T-cell (primary cell): Measurements from ENCODE around the gene ZNRF3. TPM values are rescaled to one million over a fixed set of nuclear protein-coding genes. Genes with fewer than 3 reads are reported as not detected.
"Not testable (repeated sequence)": the region's sequence is repeated elsewhere in the genome, so short reads cannot be mapped to it uniquely, and the experiment has no call there.

Experiments
- ATAC-seq, 4 experiments: fragments of 200-7000 bp in 3 of 4; fragments of 150-1000 bp in 1 of 4; cut with Tn5 transposase; replicated peaks in 1 of 4; 1 replicate in 3 of 4; 2 replicates in 1 of 4; pipeline ENCODE4 v1.10.0; 2021; ENCODE audit warnings: moderate library complexity in 3 of 4, mild to moderate bottlenecking in 2 of 4, moderate number of reproducible peaks in 1 of 4
- CTCF ChIA-PET, 2 donors: fragments of 300-600 bp; sonication (Branson Sonifier 250); formaldehyde crosslinking; loops; one replicate each; lab custom pipeline; 2022; ENCODE audit warnings: antibody characterized with exemption in 2 of 2; lab: Charles Lee
- POLR2A ChIA-PET, 2 donors: fragments of 300-600 bp; sonication (Branson Sonifier 250); formaldehyde crosslinking; loops; one replicate each; lab custom pipeline; 2022; ENCODE audit warnings: antibody characterized with exemption in 2 of 2; lab: Charles Lee
- DNase-seq, 35 experiments: peaks; one replicate each; pipeline versions ENCODE4 v3.0.0 to v3.0.0-alpha.2; 2013 to 2023
- H3K27ac ChIP-seq: one replicate; pipeline ENCODE4 v1.5.1; 2013; ENCODE audit warnings: low read length
- H3K27me3 ChIP-seq, 2 experiments: replicated peaks in 1 of 2; 1 replicate in 1 of 2; 2 replicates in 1 of 2; pipeline versions ENCODE4 v1.6.1 to v1.7.0; 2013; ENCODE audit warnings: low read length in 1 of 2, mixed read lengths in 1 of 2; ENCODE audit not compliant: control insufficient read depth in 2 of 2, insufficient read depth in 2 of 2; ENCODE audit errors: extremely low read depth in 1 of 2
- H3K36me3 ChIP-seq, 2 donors: 1 replicate in 1 of 2; 2 replicates in 1 of 2; pipeline versions ENCODE4 v1.6.1 to v1.7.0; 2013; ENCODE audit warnings: low read length in 1 of 2; ENCODE audit not compliant: control insufficient read depth in 2 of 2, insufficient read depth in 1 of 2; ENCODE audit errors: extremely low read depth in 1 of 2
- H3K4me1 ChIP-seq, 2 experiments: 1 replicate in 1 of 2; 2 replicates in 1 of 2; pipeline versions ENCODE4 v1.6.1 to v1.7.0; 2013; ENCODE audit warnings: low read length in 2 of 2, mixed read lengths in 1 of 2; ENCODE audit not compliant: insufficient read depth in 2 of 2, control insufficient read depth in 1 of 2; ENCODE audit errors: extremely low read depth in 1 of 2
- H3K4me3 ChIP-seq, 2 donors: 1 replicate in 1 of 2; 2 replicates in 1 of 2; pipeline versions ENCODE4 v1.5.1 to v1.7.0; 2013; ENCODE audit warnings: mild to moderate bottlenecking in 2 of 2, low read length in 1 of 2, moderate library complexity in 1 of 2; ENCODE audit not compliant: control insufficient read depth in 1 of 2; ENCODE audit errors: extremely low read depth in 1 of 2
- H3K9me3 ChIP-seq: 2 replicates; pipeline ENCODE4 v1.7.0; 2013
- H3K27ac Mint-ChIP-seq, 2 donors: one replicate each; pipeline ENCODE4 v1.8.0; 2020 to 2021; ENCODE audit warnings: mild to moderate bottlenecking in 2 of 2, mixed read lengths in 2 of 2
- H3K27me3 Mint-ChIP-seq, 2 donors: one replicate each; pipeline ENCODE4 v1.8.0; 2021 to 2022; ENCODE audit warnings: mixed read lengths in 2 of 2
- H3K36me3 Mint-ChIP-seq: one replicate; pipeline ENCODE4 v1.8.0; 2021; ENCODE audit warnings: mixed read lengths
- H3K4me1 Mint-ChIP-seq, 3 donors: one replicate each; pipeline ENCODE4 v1.8.0; 2020 to 2022; ENCODE audit warnings: mixed read lengths in 3 of 3, mild to moderate bottlenecking in 1 of 3
- H3K4me3 Mint-ChIP-seq, 3 donors: one replicate each; pipeline ENCODE4 v1.8.0; 2020 to 2022; ENCODE audit warnings: mild to moderate bottlenecking in 3 of 3, mixed read lengths in 3 of 3, moderate library complexity in 3 of 3
- H3K9me3 Mint-ChIP-seq, 3 donors: one replicate each; pipeline ENCODE4 v1.8.0; 2020 to 2022; ENCODE audit warnings: mixed read lengths in 3 of 3
- WGBS: methylation state at CpG from one replicate; pipeline ENCODE4 v1.1.5; 2013; ENCODE audit warnings: missing lambda C conversion rate; ENCODE audit not compliant: insufficient coverage; 5-methylcytosine and 5-hydroxymethylcytosine counted together
- total RNA-seq, 35 experiments: library from RNA in 6 of 35; stranded (reverse) in 6 of 35; fragments of 120-200 nt in 1 of 35; gene quantifications; one replicate each; pipeline versions ENCODE4 v1.2.1 to v1.2.4 and lab custom pipeline; 2013 to 2026

The ZNRF3 gene
- total RNA-seq, 5 donors from 2014 or later (not counting 1 experiment from before 2014, with no cell fraction given), result 0.70 to 2.1 (median 1.1) TPM

GRCh38 chr22:28844277-28844676 is 39.1 kb upstream of the ZNRF3 start:
- not testable (repeated sequence) for H3K9me3 ChIP-seq, H3K27ac Mint-ChIP-seq, H3K36me3 Mint-ChIP-seq, H3K27me3 Mint-ChIP-seq, H3K27ac ChIP-seq, ATAC-seq, DNase-seq, H3K4me1 ChIP-seq, H3K36me3 ChIP-seq, H3K4me3 ChIP-seq, H3K4me3 Mint-ChIP-seq, H3K27me3 ChIP-seq, H3K4me1 Mint-ChIP-seq
- POLR2A ChIA-PET, result interaction anchor here (0.5 to 0.6 kb wide), 2 partner anchors 78 to 245 kb away, joined by 3 read pairs; no protein-coding TSS in a partner anchor
- H3K9me3 Mint-ChIP-seq, result peaks cover 0 to 11% (median 4%) of the 10 kb centered on the region in 3 donors
- CTCF ChIA-PET, result interaction anchor here in 1 of 2 donors (0.7 to 1.0 kb wide), 2 partner anchors 196 to 413 kb away, joined by 3 to 5 read pairs; no protein-coding TSS in a partner anchor
- no CpG with 5 or more reads among the region's 2 CpGs for WGBS

- Mint-ChIP-seq H3K9me3 (peaks cover 0 to 11% (median 4%) of the 10 kb centered on the region in 3 donors), H3K4me1 (peaks cover 0 to 5% (median 0%) of the 10 kb centered on the region in 3 donors)
- CTCF ChIA-PET, result no interaction called here
These were observed 36.4 kb upstream of the ZNRF3 start for GRCh38 chr22:28846994-28847393.

GRCh38 chr22:28855355-28856094 is 27.8 kb upstream of the ZNRF3 start:
- Histone ChIP-seq H3K36me3 (no peaks in the 10 kb centered on the region), H3K27me3 (peaks cover 0 to 3% of the 10 kb centered on the region in 2 experiments), H3K4me3 (no peak overlapping the region), H3K4me1 (no peaks in the 10 kb centered on the region), H3K9me3 (no peaks in the 10 kb centered on the region), H3K27ac (no peak overlapping the region)
- no peaks in the 10 kb centered on the region for H3K36me3 Mint-ChIP-seq
- peak in 30 of 35 experiments; percentile 4 to 81 (median 20) for DNase-seq
- peak in 2 of 4 experiments; percentile 44 to 50 for ATAC-seq
- no peaks in the 10 kb centered on the region for H3K9me3 Mint-ChIP-seq
- WGBS, result 0% methylated on average over 1 of the region's 6 CpGs
- ChIA-PET CTCF (interaction anchor here (0.6 to 1.1 kb wide), 4 partner anchors 180 to 267 kb away, joined by 3 to 15 read pairs (median 4); no protein-coding TSS in a partner anchor), POLR2A (no interaction called here)
- peaks cover 2 to 14% of the 10 kb centered on the region in 2 donors for H3K27me3 Mint-ChIP-seq
- H3K27ac Mint-ChIP-seq, result no peak overlapping the region
- H3K4me1 Mint-ChIP-seq, result peaks cover 0 to 8% (median 0%) of the 10 kb centered on the region in 3 donors
- H3K4me3 Mint-ChIP-seq, result no peak overlapping the region

More at GRCh38 chr22:28846994-28847393, 36.4 kb upstream of the ZNRF3 start:
- H3K9me3 ChIP-seq, result no peaks in the 10 kb centered on the region
- WGBS, result 80% methylated on average over 1 of the region's 2 CpGs
- H3K36me3 Mint-ChIP-seq, result peaks cover 10% of the 10 kb centered on the region
- no peaks in the 10 kb centered on the region for H3K27me3 Mint-ChIP-seq
- POLR2A ChIA-PET, result no interaction called here
- H3K27ac ChIP-seq, result no peak overlapping the region
- no peaks in the 10 kb centered on the region for H3K36me3 ChIP-seq
- H3K27ac Mint-ChIP-seq, result no peak overlapping the region
- H3K4me3 Mint-ChIP-seq, result no peak overlapping the region
- no peak for ATAC-seq
- H3K4me3 ChIP-seq, result no peak overlapping the region
- no peaks in the 10 kb centered on the region for H3K4me1 ChIP-seq
- no peak for DNase-seq
- no peaks in the 10 kb centered on the region for H3K27me3 ChIP-seq

GRCh38 chr22:28856095-28856455 is 27.3 kb upstream of the ZNRF3 start:
- DNase-seq (no peak), ATAC-seq (no peak)
- H3K36me3 Mint-ChIP-seq, result no peaks in the 10 kb centered on the region
- Histone ChIP-seq H3K36me3 (no peaks in the 10 kb centered on the region), H3K27me3 (peaks cover 0 to 4% of the 10 kb centered on the region in 2 experiments), H3K27ac (no peak overlapping the region), H3K9me3 (no peaks in the 10 kb centered on the region), H3K4me3 (no peak overlapping the region), H3K4me1 (no peaks in the 10 kb centered on the region)
- no peak overlapping the region for H3K27ac Mint-ChIP-seq
- peaks cover 0 to 8% (median 0%) of the 10 kb centered on the region in 3 donors for H3K4me1 Mint-ChIP-seq
- H3K4me3 Mint-ChIP-seq, result no peak overlapping the region
- no peaks in the 10 kb centered on the region for H3K9me3 Mint-ChIP-seq
- POLR2A ChIA-PET, result no interaction called here
- CTCF ChIA-PET, result interaction anchor here (0.6 to 1.1 kb wide), 6 partner anchors 30 to 255 kb away, joined by 3 to 15 read pairs (median 4); no protein-coding TSS in a partner anchor
- H3K27me3 Mint-ChIP-seq, result peaks cover 2 to 14% of the 10 kb centered on the region in 2 donors
- WGBS, result no CpG with 5 or more reads among the region's 1 CpG

GRCh38 chr22:28857288-28857687 is 26.1 kb upstream of the ZNRF3 start:
- Histone ChIP-seq H3K4me3 (no peak overlapping the region), H3K27me3 (peaks cover 0 to 4% of the 10 kb centered on the region in 2 experiments), H3K9me3 (no peaks in the 10 kb centered on the region), H3K4me1 (no peaks in the 10 kb centered on the region), H3K27ac (no peak overlapping the region), H3K36me3 (no peaks in the 10 kb centered on the region)
- peaks cover 0 to 8% (median 0%) of the 10 kb centered on the region in 3 donors for H3K4me1 Mint-ChIP-seq
- H3K36me3 Mint-ChIP-seq, result no peaks in the 10 kb centered on the region
- no peaks in the 10 kb centered on the region for H3K9me3 Mint-ChIP-seq
- H3K27ac Mint-ChIP-seq, result no peak overlapping the region
- peaks cover 2 to 14% of the 10 kb centered on the region in 2 donors for H3K27me3 Mint-ChIP-seq
- DNase-seq (no peak), ATAC-seq (no peak)
- WGBS, result no CpG with 5 or more reads among the region's 6 CpGs
- CTCF ChIA-PET, result no interaction called here
- no peak overlapping the region for H3K4me3 Mint-ChIP-seq
- POLR2A ChIA-PET, result no interaction called here

GRCh38 chr22:28864878-28865596 is 18.3 kb upstream of the ZNRF3 start:
- no peak overlapping the region for H3K4me3 ChIP-seq
- no peak overlapping the region for H3K4me3 Mint-ChIP-seq
- ChIA-PET CTCF (interaction anchor here (0.5 kb wide), 2 partner anchors 11 to 387 kb away, joined by 3 to 6 read pairs; no protein-coding TSS in a partner anchor), POLR2A (interaction anchor here in 1 of 2 donors (0.6 kb wide), 1 partner anchor 142 kb away, joined by 3 read pairs; no protein-coding TSS in a partner anchor)
- no peaks in the 10 kb centered on the region for H3K9me3 Mint-ChIP-seq
- DNase-seq, result no peak
- 85% methylated on average over 4 of the region's 8 CpGs for WGBS
- no peaks in the 10 kb centered on the region for H3K36me3 ChIP-seq
- ATAC-seq, result no peak
- H3K27me3 ChIP-seq, result peaks cover 0 to 16% of the 10 kb centered on the region in 2 experiments
- H3K4me1 ChIP-seq, result no peaks in the 10 kb centered on the region
- no peaks in the 10 kb centered on the region for H3K4me1 Mint-ChIP-seq
- peaks cover 7% of the 10 kb centered on the region for H3K36me3 Mint-ChIP-seq
- H3K27me3 Mint-ChIP-seq, result peaks cover 0 to 7% of the 10 kb centered on the region in 2 donors
- no peaks in the 10 kb centered on the region for H3K9me3 ChIP-seq
- H3K27ac Mint-ChIP-seq, result no peak overlapping the region
- no peak overlapping the region for H3K27ac ChIP-seq
